ENCODE results near the gene PSG11. TPM values are rescaled to one million over a fixed set of nuclear protein-coding genes. Genes with fewer than 3 reads are reported as not detected.
"Not testable (repeated sequence)": the region's sequence is repeated elsewhere in the genome, so short reads cannot be mapped to it uniquely, and the experiment has no call there.

Gene PSG11
- total and polyA plus RNA-seq, 2 of the 13 experiments (the other 11 are each of a cell fraction or from before 2014, with no cell fraction given): not detected

- H3K27ac ChIP-seq (ENCODE audit: extremely low read length, insufficient read depth, low read length); intact Hi-C loops (cut with micrococcal nuclease; ENCODE audit: unreplicated experiment); POLR2A ChIA-PET; H3K36me3 ChIP-seq (replicated peaks in 1 of 2; ENCODE audit: control insufficient read depth in 1 of 2, insufficient read depth in 2 of 2, low read length in 2 of 2); BruUV-seq (replicated peaks); H3K4me2 ChIP-seq (ENCODE audit: low read depth, low read length); H3K79me2 ChIP-seq (ENCODE audit: insufficient read depth, low read length); in situ Hi-C loops (cut with HindIII; ENCODE audit: extremely low pct_ligation_motif_present, low pct_unique_long_range_greater_than_20kb); H4K20me1 ChIP-seq (ENCODE audit: insufficient read depth, low read length); FAIRE-seq; CTCF ChIA-PET (ENCODE audit: low intra/inter-chr PET ratio, low total read pairs); H2AFZ ChIP-seq (ENCODE audit: low read length); H3K9me3 ChIP-seq (ENCODE audit: low read length); H3K4me1 ChIP-seq (ENCODE audit: insufficient read depth, low read length); ATAC-seq; H3K9ac ChIP-seq (ENCODE audit: insufficient read depth, low read depth, low read length); H3K4me3 ChIP-seq (replicated peaks in 1 of 3; ENCODE audit: insufficient read depth in 1 of 3, low read depth in 2 of 3, low read length in 3 of 3); H3K27me3 ChIP-seq (ENCODE audit: control insufficient read depth in 1 of 2, insufficient read depth in 2 of 2, low read length in 2 of 2); DNase-seq (ENCODE audit: low spot score): not testable (repeated sequence)
- WGBS (ENCODE audit: low lambda C conversion rate): no CpG with 5 or more reads among the region's 1 CpG
These were observed 17.4 kb upstream of the PSG11 start for GRCh38 chr19:43043492-43044180.

DNA sequence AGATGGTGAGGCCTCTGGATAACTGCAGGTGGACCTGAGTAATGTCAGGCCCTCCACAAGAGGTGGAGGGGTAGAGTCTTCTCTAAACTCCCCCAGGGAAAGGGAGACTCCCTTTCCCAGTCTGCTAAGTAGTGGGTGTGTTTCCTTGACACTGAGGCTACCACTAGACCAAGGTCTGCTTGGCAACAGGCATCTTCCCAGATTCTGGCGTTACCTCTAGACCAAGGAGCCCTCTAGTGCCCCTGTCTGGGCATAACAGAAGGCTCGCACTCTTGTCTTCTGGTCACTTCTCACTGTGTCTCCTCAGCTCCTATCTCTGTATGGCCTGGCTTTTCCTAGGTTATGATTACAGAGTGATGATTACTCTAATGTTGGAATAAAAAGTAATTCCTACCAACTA, 5.4 kb upstream of the PSG11 start:
- BruUV-seq (replicated peaks): not testable (repeated sequence)

More for the DNA sequence above, 5.4 kb upstream of the PSG11 start:
- 0% methylated on average over 2 of the region's 2 CpGs for WGBS (ENCODE audit: low lambda C conversion rate)
- H4K20me1 ChIP-seq (ENCODE audit: insufficient read depth, low read length); H3K36me3 ChIP-seq (replicated peaks in 1 of 2; ENCODE audit: control insufficient read depth in 1 of 2, insufficient read depth in 2 of 2, low read length in 2 of 2); DNase-seq (ENCODE audit: low spot score); H3K27ac ChIP-seq (ENCODE audit: extremely low read length, insufficient read depth, low read length); H3K4me2 ChIP-seq (ENCODE audit: low read depth, low read length); H3K9ac ChIP-seq (ENCODE audit: insufficient read depth, low read depth, low read length); intact Hi-C loops (cut with micrococcal nuclease; ENCODE audit: unreplicated experiment); H2AFZ ChIP-seq (ENCODE audit: low read length); FAIRE-seq; H3K9me3 ChIP-seq (ENCODE audit: low read length); H3K79me2 ChIP-seq (ENCODE audit: insufficient read depth, low read length); CTCF ChIA-PET (ENCODE audit: low intra/inter-chr PET ratio, low total read pairs); H3K4me3 ChIP-seq (replicated peaks in 1 of 3; ENCODE audit: insufficient read depth in 1 of 3, low read depth in 2 of 3, low read length in 3 of 3); H3K27me3 ChIP-seq (ENCODE audit: control insufficient read depth in 1 of 2, insufficient read depth in 2 of 2, low read length in 2 of 2); H3K4me1 ChIP-seq (ENCODE audit: insufficient read depth, low read length); ATAC-seq; in situ Hi-C loops (cut with HindIII; ENCODE audit: extremely low pct_ligation_motif_present, low pct_unique_long_range_greater_than_20kb); POLR2A ChIA-PET: not testable (repeated sequence)
- TF ChIP-seq, protein P1, sequence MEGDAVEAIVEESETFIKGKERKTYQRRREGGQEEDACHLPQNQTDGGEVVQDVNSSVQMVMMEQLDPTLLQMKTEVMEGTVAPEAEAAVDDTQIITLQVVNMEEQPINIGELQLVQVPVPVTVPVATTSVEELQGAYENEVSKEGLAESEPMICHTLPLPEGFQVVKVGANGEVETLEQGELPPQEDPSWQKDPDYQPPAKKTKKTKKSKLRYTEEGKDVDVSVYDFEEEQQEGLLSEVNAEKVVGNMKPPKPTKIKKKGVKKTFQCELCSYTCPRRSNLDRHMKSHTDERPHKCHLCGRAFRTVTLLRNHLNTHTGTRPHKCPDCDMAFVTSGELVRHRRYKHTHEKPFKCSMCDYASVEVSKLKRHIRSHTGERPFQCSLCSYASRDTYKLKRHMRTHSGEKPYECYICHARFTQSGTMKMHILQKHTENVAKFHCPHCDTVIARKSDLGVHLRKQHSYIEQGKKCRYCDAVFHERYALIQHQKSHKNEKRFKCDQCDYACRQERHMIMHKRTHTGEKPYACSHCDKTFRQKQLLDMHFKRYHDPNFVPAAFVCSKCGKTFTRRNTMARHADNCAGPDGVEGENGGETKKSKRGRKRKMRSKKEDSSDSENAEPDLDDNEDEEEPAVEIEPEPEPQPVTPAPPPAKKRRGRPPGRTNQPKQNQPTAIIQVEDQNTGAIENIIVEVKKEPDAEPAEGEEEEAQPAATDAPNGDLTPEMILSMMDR (CRISPR knock-in tag; IDR thresholded peaks at IDR 0.05): peak; percentile 37

Measured in HepG2 (cell line).